ENCODE results near the gene RXRA. TPM values are rescaled to one million over a fixed set of nuclear protein-coding genes. Genes with fewer than 3 reads are reported as not detected.

RXRA gene
- polyA plus RNA-seq, 1 donor from 2014 or later, result 2.7 TPM

DNA sequence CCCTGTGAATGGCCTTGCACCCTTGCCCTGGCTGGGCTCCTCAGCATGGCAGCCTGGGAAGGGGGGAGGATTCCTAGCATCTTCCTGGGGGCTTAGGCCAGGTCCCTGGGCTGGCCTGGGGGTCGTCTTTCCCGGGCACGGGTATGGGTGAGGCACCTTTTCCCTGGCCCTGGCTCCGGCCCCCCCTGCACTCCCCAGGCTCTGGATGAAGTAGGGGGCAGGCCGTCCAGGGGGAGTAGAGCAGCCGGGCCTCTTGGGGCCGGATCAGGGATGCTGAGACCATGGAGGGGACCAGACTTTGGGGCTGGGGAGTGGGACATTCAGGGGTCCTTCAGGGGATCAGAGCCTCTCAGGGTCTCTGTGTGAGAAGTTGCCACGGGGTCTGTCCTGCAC, 6.6 kb downstream of the RXRA start:
- Histone ChIP-seq H3K27me3 (ENCODE audit: insufficient read depth, low read depth, low read length) (no peaks in the 10 kb centered on the region), H2AFZ (ENCODE audit: low read depth, low read length) (no peak overlapping the region), H3K27ac (ENCODE audit: low read length) (no peak overlapping the region), H3K36me3 (ENCODE audit: insufficient read depth, low read length) (no peaks in the 10 kb centered on the region), H3K4me2 (ENCODE audit: low read length) (no peak overlapping the region), H4K20me1 (ENCODE audit: insufficient read depth) (no peaks in the 10 kb centered on the region), H3K4me3 (ENCODE audit: low read length) (no peak overlapping the region), H3F3A (ENCODE audit: insufficient read depth, low read length, poor library complexity, severe bottlenecking) (no peaks in the 10 kb centered on the region), H3K9ac (ENCODE audit: low read length) (no peak overlapping the region), H3K9me3 (ENCODE audit: low read length) (no peaks in the 10 kb centered on the region), H3K79me2 (replicated peaks; ENCODE audit: insufficient read depth, low read length) (peaks cover 47% of the 10 kb centered on the region), H3K9me2 (ENCODE audit: insufficient read depth, low read length) (no peaks in the 10 kb centered on the region)
- TF ChIP-seq, protein P1, sequence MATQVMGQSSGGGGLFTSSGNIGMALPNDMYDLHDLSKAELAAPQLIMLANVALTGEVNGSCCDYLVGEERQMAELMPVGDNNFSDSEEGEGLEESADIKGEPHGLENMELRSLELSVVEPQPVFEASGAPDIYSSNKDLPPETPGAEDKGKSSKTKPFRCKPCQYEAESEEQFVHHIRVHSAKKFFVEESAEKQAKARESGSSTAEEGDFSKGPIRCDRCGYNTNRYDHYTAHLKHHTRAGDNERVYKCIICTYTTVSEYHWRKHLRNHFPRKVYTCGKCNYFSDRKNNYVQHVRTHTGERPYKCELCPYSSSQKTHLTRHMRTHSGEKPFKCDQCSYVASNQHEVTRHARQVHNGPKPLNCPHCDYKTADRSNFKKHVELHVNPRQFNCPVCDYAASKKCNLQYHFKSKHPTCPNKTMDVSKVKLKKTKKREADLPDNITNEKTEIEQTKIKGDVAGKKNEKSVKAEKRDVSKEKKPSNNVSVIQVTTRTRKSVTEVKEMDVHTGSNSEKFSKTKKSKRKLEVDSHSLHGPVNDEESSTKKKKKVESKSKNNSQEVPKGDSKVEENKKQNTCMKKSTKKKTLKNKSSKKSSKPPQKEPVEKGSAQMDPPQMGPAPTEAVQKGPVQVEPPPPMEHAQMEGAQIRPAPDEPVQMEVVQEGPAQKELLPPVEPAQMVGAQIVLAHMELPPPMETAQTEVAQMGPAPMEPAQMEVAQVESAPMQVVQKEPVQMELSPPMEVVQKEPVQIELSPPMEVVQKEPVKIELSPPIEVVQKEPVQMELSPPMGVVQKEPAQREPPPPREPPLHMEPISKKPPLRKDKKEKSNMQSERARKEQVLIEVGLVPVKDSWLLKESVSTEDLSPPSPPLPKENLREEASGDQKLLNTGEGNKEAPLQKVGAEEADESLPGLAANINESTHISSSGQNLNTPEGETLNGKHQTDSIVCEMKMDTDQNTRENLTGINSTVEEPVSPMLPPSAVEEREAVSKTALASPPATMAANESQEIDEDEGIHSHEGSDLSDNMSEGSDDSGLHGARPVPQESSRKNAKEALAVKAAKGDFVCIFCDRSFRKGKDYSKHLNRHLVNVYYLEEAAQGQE (IDR thresholded peaks at IDR 0.05; ENCODE audit: borderline replicate concordance), result no peak
- TF ChIP-seq TAF1 (IDR thresholded peaks at IDR 0.05; ENCODE audit: low read depth) (no peak), SMC3 (conservative IDR thresholded peaks at IDR 0.05; ENCODE audit: poor library complexity) (no peak), POLR2AphosphoS5 (IDR thresholded peaks at IDR 0.05) (no peak), EZH2 (IDR thresholded peaks at IDR 0.05; ENCODE audit: borderline replicate concordance, insufficient read depth, low read length, poor library complexity, severe bottlenecking) (no peak), MXI1 (conservative IDR thresholded peaks at IDR 0.05; ENCODE audit: poor library complexity, severe bottlenecking) (no peak), EP300 (conservative IDR thresholded peaks at IDR 0.05; ENCODE audit: poor library complexity, severe bottlenecking) (no peak), RAD21 (conservative IDR thresholded peaks at IDR 0.05) (no peak)
- TF ChIP-seq, protein P2, sequence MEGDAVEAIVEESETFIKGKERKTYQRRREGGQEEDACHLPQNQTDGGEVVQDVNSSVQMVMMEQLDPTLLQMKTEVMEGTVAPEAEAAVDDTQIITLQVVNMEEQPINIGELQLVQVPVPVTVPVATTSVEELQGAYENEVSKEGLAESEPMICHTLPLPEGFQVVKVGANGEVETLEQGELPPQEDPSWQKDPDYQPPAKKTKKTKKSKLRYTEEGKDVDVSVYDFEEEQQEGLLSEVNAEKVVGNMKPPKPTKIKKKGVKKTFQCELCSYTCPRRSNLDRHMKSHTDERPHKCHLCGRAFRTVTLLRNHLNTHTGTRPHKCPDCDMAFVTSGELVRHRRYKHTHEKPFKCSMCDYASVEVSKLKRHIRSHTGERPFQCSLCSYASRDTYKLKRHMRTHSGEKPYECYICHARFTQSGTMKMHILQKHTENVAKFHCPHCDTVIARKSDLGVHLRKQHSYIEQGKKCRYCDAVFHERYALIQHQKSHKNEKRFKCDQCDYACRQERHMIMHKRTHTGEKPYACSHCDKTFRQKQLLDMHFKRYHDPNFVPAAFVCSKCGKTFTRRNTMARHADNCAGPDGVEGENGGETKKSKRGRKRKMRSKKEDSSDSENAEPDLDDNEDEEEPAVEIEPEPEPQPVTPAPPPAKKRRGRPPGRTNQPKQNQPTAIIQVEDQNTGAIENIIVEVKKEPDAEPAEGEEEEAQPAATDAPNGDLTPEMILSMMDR (IDR thresholded peaks at IDR 0.05; ENCODE audit: poor library complexity, severe bottlenecking), result no peak

DNA sequence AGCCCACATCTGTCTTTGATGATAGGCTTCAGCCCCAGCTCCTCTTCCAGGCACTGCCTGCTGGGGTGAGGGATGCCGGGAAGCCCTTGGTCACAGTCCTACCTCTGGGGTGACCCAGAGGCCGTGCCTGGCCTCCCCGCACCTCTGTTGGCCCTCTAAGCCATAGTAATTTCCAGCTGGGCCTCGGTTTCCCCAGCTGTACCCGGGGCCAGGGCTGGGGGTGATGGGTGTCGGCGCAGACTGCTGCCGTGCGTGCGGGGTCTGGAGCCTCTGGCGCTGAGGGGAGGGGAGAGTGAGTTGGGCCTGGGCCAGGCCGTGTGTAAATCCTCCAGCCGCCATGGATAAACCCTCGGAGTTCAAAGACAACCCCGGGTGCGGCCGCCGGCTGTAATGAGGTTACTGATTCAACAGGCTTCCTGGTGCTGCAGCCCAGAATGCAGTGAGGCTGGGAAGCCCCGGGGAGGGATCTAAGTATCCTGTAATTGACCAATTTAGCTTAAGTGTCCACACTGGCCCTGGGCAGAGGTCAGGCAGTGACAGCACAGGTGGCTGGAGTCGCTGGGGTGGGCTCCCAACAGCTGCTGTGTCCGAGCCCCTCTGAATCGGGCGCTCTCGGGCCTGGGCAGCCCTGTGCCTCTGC, 7.1 kb downstream of the RXRA start:
- H3K9ac ChIP-seq (ENCODE audit: low read length), result no peak overlapping the region
- no peaks in the 10 kb centered on the region for H4K20me1 ChIP-seq (ENCODE audit: insufficient read depth)
- no peaks in the 10 kb centered on the region for H3K9me3 ChIP-seq (ENCODE audit: low read length)
- TF ChIP-seq EP300 (conservative IDR thresholded peaks at IDR 0.05; ENCODE audit: poor library complexity, severe bottlenecking) (no peak), MXI1 (conservative IDR thresholded peaks at IDR 0.05; ENCODE audit: poor library complexity, severe bottlenecking) (no peak), TAF1 (IDR thresholded peaks at IDR 0.05; ENCODE audit: low read depth) (no peak), POLR2AphosphoS5 (IDR thresholded peaks at IDR 0.05) (no peak), SMC3 (conservative IDR thresholded peaks at IDR 0.05; ENCODE audit: poor library complexity) (no peak), EZH2 (IDR thresholded peaks at IDR 0.05; ENCODE audit: borderline replicate concordance, insufficient read depth, low read length, poor library complexity, severe bottlenecking) (no peak), RAD21 (conservative IDR thresholded peaks at IDR 0.05) (no peak)
- TF ChIP-seq, protein P1 (IDR thresholded peaks at IDR 0.05; ENCODE audit: borderline replicate concordance), result no peak
- TF ChIP-seq, protein P2 (IDR thresholded peaks at IDR 0.05; ENCODE audit: poor library complexity, severe bottlenecking), result no peak
- H3K27ac ChIP-seq (ENCODE audit: low read length), result no peak overlapping the region
- peaks cover 42% of the 10 kb centered on the region for H3K79me2 ChIP-seq (replicated peaks; ENCODE audit: insufficient read depth, low read length)
- no peaks in the 10 kb centered on the region for H3K9me2 ChIP-seq (ENCODE audit: insufficient read depth, low read length)
- no peak overlapping the region for H3K4me2 ChIP-seq (ENCODE audit: low read length)
- H3K27me3 ChIP-seq (ENCODE audit: insufficient read depth, low read depth, low read length), result no peaks in the 10 kb centered on the region
- no peak overlapping the region for H3K4me3 ChIP-seq (ENCODE audit: low read length)
- no peaks in the 10 kb centered on the region for H3F3A ChIP-seq (ENCODE audit: insufficient read depth, low read length, poor library complexity, severe bottlenecking)
- no peak overlapping the region for H2AFZ ChIP-seq (ENCODE audit: low read depth, low read length)
- H3K36me3 ChIP-seq (ENCODE audit: insufficient read depth, low read length), result no peaks in the 10 kb centered on the region
